Esophagus squamous epithelium (tissue), 5 donors: ENCODE results near the gene UMODL1. TPM values are rescaled to one million over a fixed set of nuclear protein-coding genes. Genes with fewer than 3 reads are reported as not detected.

Experiments
- DNase-seq: peaks from one replicate; lab custom pipeline; 2025; lab: John Stamatoyannopoulos, UW
- H3K27ac ChIP-seq, 4 donors: fragments of 200-600 bp; sonication (generic); one replicate each; pipeline ENCODE4 v1.5.1; 2016 to 2019; ENCODE audit warnings: mild to moderate bottlenecking in 1 of 4
- H3K27me3 ChIP-seq, 4 donors: fragments of 200-600 bp; sonication (generic); 1 replicate in 3 of 4; 2 replicates in 1 of 4; pipeline versions ENCODE4 v1.5.1 to v1.6.0; 2017 to 2021; ENCODE audit warnings: antibody characterized with exemption in 1 of 4
- H3K36me3 ChIP-seq, 3 donors: fragments of 200-600 bp; sonication (generic); one replicate each; pipeline ENCODE4 v1.5.1; 2016 to 2019
- H3K4me1 ChIP-seq, 3 donors: fragments of 200-600 bp; sonication (generic); one replicate each; pipeline ENCODE4 v1.5.1; 2017 to 2019
- H3K4me3 ChIP-seq, 4 donors: fragments of 200-600 bp; sonication (generic); 1 replicate in 3 of 4; 2 replicates in 1 of 4; pipeline ENCODE4 v1.5.1; 2016 to 2019; ENCODE audit warnings: mild to moderate bottlenecking in 2 of 4, moderate library complexity in 1 of 4
- H3K9me3 ChIP-seq, 3 donors: fragments of 200-600 bp; sonication (generic); one replicate each; pipeline ENCODE4 v1.5.1; 2016 to 2019
- POLR2A ChIP-seq, 4 donors: fragments of 450-650 bp; IDR thresholded peaks; one replicate each; pipeline ENCODE4 v1.6.1; 2017; ENCODE audit warnings: antibody characterized with exemption in 4 of 4, mild to moderate bottlenecking in 4 of 4, moderate library complexity in 3 of 4
- WGBS, 2 donors: methylation state at CpG; one replicate each; pipeline ENCODE4 v1.1.5; 2018; 5-methylcytosine and 5-hydroxymethylcytosine counted together
- intact Hi-C: fragments of 100-400 bp; cut with DNase I; formaldehyde crosslinking; loops from one replicate; pipeline ENCODE4 v1.15.0; 2022
- total RNA-seq, 4 donors: library from RNA; depleted of rRNA; stranded (reverse); fragments of >200 nt; gene quantifications; one replicate each; pipeline ENCODE4 v1.1.0, GENCODE V29; 2016
- TF ChIP-seq, protein P1 (sequence below), 6 experiments: fragments of 450-650 bp in 4 of 6; fragments of 200-600 bp in 2 of 6; sonication (generic) in 2 of 6; IDR thresholded peaks; one replicate each; pipeline ENCODE4 v1.5.1; 2016 to 2019; ENCODE audit warnings: antibody characterized with exemption in 6 of 6, mild to moderate bottlenecking in 4 of 6, moderate library complexity in 4 of 6
- donor health status: DM: yes; HTN: yes; CAD: no.

UMODL1 gene
- total RNA-seq, 4 donors from 2014 or later, result not detected

GRCh38 chr21:42026082-42026435 lies 45.1 kb upstream of the UMODL1 start:
- 82 to 83% methylated on average over 3 to 6 of the region's 9 CpGs for WGBS, 2 donors
- Histone ChIP-seq H3K27ac (no peak overlapping the region), H3K4me3 (no peak overlapping the region), H3K4me1 (no peaks in the 10 kb centered on the region), H3K9me3 (no peaks in the 10 kb centered on the region), H3K27me3 (peaks cover 0 to 5% (median 0%) of the 10 kb centered on the region in 4 donors), H3K36me3 (no peaks in the 10 kb centered on the region)
- no peak for DNase-seq
- intact Hi-C loops, result no loop called here
- no peak for TF ChIP-seq POLR2A (IDR thresholded peaks at IDR 0.05)
- TF ChIP-seq, protein P1, sequence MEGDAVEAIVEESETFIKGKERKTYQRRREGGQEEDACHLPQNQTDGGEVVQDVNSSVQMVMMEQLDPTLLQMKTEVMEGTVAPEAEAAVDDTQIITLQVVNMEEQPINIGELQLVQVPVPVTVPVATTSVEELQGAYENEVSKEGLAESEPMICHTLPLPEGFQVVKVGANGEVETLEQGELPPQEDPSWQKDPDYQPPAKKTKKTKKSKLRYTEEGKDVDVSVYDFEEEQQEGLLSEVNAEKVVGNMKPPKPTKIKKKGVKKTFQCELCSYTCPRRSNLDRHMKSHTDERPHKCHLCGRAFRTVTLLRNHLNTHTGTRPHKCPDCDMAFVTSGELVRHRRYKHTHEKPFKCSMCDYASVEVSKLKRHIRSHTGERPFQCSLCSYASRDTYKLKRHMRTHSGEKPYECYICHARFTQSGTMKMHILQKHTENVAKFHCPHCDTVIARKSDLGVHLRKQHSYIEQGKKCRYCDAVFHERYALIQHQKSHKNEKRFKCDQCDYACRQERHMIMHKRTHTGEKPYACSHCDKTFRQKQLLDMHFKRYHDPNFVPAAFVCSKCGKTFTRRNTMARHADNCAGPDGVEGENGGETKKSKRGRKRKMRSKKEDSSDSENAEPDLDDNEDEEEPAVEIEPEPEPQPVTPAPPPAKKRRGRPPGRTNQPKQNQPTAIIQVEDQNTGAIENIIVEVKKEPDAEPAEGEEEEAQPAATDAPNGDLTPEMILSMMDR (IDR thresholded peaks at IDR 0.05), result no peak

- 80% methylated on average over 6 of the region's 6 CpGs for WGBS, 2 donors
- TF ChIP-seq, protein P1 (IDR thresholded peaks at IDR 0.05), result no peak
- TF ChIP-seq POLR2A (IDR thresholded peaks at IDR 0.05), result no peak
Measured at GRCh38 chr21:42027085-42027821, 43.9 kb upstream of the UMODL1 start.

DNA sequence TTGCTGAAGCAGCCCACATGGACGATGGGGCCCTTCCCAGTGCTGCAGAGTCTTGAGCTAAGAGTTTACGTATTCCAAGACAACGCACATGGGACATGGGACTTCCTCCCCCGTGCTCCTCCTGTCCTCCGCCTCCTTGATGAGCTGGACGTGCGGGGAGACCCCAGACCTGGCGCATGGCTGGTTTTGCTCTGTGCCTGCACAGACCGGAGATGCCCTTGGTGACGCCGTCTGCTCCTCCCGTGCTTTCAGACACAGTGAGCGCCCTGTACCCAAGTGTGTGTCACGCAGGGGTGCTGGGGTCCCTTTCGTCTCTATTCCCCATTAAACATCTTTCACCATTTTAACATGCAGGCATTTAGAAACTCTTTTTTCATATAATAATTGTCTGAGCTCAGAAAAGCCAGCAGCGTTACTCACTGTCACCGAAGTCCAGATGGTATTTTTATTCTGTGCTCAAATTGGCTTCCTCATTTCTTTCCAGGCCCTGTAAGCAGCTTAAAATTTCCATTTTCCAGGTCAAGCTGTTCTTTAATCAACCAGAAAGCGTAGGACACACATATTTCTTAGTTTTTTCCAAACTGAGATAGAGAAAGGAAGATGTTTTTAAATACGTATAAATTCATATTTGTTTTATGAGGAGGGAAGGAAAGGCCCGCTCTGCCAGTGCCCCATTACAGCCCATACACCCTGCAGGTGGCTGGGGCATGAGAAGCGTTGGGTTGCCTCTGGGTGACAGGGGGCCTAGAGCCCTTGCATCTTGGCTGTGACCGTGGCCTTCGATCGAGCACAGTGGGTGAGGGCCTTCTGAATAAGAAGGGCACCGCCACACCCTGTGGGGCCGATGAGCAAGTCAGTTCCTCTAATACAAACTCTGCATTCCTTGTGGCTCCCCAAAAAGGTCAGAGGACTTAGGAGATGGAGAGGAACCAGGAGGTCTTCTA lies 43.0 kb upstream of the UMODL1 start:
- no peak overlapping the region for H3K4me3 ChIP-seq
- DNase-seq, result no peak
- no peak for TF ChIP-seq POLR2A (IDR thresholded peaks at IDR 0.05)
- TF ChIP-seq, protein P1 (IDR thresholded peaks at IDR 0.05), result no peak
- no peaks in the 10 kb centered on the region for H3K36me3 ChIP-seq
- WGBS, 2 donors, result 76 to 82% methylated on average over 20 to 23 of the region's 26 CpGs
- H3K27ac ChIP-seq, result no peak overlapping the region
- no peaks in the 10 kb centered on the region for H3K27me3 ChIP-seq
- no peaks in the 10 kb centered on the region for H3K9me3 ChIP-seq
- intact Hi-C loops, result no loop called here
- H3K4me1 ChIP-seq, result no peaks in the 10 kb centered on the region

More at GRCh38 chr21:42027085-42027821, 43.9 kb upstream of the UMODL1 start:
- Histone ChIP-seq H3K9me3 (no peaks in the 10 kb centered on the region), H3K4me1 (no peaks in the 10 kb centered on the region), H3K4me3 (no peak overlapping the region), H3K27me3 (no peaks in the 10 kb centered on the region), H3K36me3 (no peaks in the 10 kb centered on the region), H3K27ac (no peak overlapping the region)
- no peak for DNase-seq
- intact Hi-C loops, result no loop called here

- Histone ChIP-seq H3K9me3 (no peaks in the 10 kb centered on the region), H3K36me3 (no peaks in the 10 kb centered on the region), H3K27me3 (no peaks in the 10 kb centered on the region), H3K4me3 (no peak overlapping the region), H3K27ac (no peak overlapping the region), H3K4me1 (no peaks in the 10 kb centered on the region)
- 74 to 85% methylated on average over 4 to 5 of the region's 9 CpGs for WGBS, 2 donors
- DNase-seq, result no peak
- intact Hi-C loops, result no loop called here
- no peak for TF ChIP-seq POLR2A (IDR thresholded peaks at IDR 0.05)
- TF ChIP-seq, protein P1 (IDR thresholded peaks at IDR 0.05), result no peak
Measured at GRCh38 chr21:42028766-42029425, 42.2 kb upstream of the UMODL1 start.
